NCI-H1105 treated with DMSO at 0.1 percent for 48 hours (cell line): ENCODE data around the gene ABT1.
"Not testable (repeated sequence)": the region's sequence is repeated elsewhere in the genome, so short reads cannot be mapped to it uniquely, and the experiment has no call there.

ENCODE experiments used
- DNase-seq: peaks from one replicate; lab custom pipeline; 2025; lab: John Stamatoyannopoulos, UW

Gene ABT1

GRCh38 chr6:26596579-26597388, at the start of gene ABT1:
TSS of gene ABT1 (plus strand) at chr6:26596953. CDS start at chr6:26596983, 30 bp downstream.
- peak; percentile 98 for DNase-seq

DNA sequence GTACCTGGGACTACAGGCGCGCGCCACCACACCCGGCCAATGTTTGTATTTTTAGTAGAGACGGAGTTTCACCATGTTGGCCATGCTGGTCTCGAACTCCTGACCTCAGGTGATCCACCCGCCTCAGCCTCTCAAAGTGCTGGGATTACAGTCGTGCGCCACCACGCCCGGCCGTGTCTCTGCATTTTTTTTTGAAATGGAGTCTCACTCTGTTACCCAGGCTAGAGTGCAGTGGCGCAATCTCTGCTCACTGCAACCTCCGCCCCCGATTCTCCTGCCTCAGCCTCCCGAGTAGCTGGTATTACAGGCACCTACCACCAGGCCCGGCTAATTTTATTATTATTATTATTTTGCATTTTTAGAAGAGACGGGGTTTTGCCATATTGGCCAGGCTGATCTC, 49.4 kb upstream of the ABT1 start:
- not testable (repeated sequence) for DNase-seq

DNA sequence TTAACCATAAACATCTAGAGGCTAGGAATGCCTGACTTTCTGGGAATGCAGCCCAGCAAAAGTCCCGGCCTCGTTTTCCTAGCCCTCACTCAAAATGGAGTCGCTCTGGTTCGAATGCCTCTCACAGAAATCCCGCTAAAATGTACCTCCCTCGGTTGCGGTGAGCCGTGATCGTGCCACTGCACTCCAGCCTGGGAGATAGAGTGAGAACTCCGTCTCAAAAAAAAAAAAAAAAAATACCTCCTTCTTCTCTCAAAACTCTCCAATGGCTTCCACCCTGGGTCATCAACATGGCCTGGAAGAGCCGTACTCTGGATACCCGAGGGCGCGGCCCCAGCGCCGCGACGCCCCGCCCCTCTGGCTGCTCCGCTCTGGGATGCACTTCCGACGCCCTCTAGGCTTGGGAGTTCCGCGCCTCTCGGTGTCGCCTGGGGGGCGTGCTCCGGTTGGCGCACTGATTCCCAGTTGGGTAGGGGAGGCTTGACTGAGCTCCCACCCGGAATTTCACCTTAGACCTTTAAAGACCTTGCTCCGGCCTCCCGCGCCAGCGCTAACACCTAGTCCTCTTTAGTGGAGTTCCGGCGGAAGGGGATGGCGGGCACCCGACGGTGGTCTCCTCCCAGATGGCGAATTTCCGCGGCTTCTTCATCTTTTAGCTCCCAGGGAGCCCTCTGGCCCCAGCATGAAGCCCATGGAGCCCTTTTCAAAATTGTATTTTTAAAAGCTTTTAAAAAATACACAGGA, 46.3 kb upstream of the ABT1 start:
- no peak for DNase-seq

GRCh38 chr6:26552205-26552604, 44.5 kb upstream of the ABT1 start:
- DNase-seq, result no peak

DNA sequence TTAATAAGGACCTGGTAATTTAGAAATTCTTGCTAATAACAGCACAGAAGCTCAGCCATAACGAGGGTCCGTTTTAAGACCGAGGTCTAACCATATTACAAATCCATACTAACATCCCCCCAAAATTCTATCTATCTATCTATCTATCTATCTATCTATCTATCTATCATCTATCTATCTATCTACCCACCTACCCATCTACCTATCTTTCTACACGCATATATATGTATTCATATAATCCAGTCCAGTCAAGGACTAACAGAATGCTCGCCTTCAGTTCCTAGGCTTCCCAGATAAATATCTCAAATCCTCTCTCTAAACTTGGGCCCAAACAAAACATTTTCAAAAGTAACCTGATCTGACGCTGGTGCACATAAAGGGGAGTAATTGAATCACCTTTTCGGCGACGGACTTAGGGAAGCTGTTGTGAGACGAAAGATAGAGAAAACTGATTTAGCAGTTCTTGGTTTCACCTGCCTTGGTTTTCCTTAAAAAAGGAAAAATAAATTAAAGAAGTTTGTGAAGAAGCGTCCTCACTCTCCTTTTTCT, 44.0 kb upstream of the ABT1 start:
- DNase-seq, result peak; percentile 63

DNA sequence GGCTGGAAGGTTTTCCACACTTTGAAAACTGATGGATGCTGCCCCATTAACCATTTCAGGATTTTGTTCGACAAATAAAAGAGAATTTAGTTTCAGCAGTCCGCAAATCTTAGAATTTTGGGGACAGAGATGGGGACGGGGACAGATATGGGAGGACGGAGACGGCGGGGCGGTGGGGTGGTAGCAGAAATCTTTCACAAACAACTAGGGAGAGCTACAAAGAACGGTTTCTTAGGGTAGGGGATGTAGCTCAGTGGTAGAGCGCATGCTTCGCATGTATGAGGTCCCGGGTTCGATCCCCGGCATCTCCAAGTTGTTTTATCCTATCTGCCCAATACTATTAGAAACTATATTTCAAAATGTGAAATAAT, 43.5 kb upstream of the ABT1 start:
- DNase-seq, result peak; percentile 88

DNA sequence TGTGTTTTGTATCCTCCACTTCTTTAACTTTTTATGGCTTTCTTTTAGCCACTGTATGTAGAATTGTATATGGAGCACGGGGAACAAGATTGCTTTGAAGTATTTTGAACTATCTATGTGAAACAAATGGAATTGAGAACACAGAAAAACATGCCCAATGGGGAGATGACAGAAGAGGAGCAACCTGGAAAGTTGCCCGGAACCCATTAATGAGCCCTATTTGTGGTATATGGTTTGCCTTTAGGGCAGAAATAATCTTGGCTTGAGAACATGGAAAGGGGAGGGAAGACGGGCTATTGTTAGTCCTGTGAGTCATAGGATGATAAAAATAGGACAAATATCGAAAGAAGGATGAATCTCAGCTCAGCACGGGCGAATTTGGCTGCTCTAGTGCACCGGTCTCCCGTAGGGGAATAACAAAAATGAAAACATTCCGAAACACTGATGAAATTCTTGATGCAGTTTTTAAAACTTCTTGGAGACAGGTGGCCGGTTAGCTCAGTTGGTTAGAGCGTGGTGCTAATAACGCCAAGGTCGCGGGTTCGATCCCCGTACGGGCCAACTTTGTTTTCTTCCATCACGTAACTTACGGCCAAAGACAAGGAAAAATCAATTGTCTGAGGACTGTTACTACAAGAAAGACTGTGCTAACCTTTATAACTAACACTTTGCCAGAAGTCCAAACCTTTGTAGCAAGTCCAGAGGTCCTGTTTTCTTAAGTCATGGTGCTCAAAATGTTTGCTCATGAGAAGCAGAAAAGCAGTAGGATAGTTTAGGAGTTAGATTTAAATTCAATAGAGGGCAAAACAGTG, 42.9 kb upstream of the ABT1 start:
- peak; percentile 87 for DNase-seq

GRCh38 chr6:26554447-26554696, 42.4 kb upstream of the ABT1 start:
- DNase-seq, result no peak

- no peak for DNase-seq
These were observed 41.9 kb upstream of the ABT1 start for GRCh38 chr6:26554697-26555504.

GRCh38 chr6:26555505-26556262, 41.1 kb upstream of the ABT1 start:
- no peak for DNase-seq

- no peak for DNase-seq
These were observed 40.3 kb upstream of the ABT1 start for GRCh38 chr6:26556263-26557070.

GRCh38 chr6:26561533-26562466, 35.0 kb upstream of the ABT1 start:
- peak; percentile 56 for DNase-seq

DNA sequence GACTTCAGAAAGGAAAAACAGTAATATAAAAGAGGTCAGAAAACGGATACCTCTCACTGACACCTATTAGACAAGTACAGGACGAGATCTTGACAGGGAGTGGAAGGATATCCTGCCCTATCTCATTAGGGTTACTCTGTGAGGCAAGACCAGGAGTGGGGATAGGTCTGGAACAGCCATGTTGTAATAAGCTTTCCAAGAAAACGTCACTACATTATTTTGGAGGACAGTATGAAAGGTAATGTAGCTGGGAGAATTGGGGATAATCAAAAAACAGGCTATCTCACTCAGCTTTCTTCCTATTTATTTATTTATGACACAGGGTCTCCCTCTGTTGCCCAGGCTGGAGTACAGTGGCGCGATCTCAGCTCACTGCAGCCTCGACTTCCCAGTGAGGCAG, 33.3 kb upstream of the ABT1 start:
- DNase-seq, result no peak

GRCh38 chr6:26568601-26569432, 27.9 kb upstream of the ABT1 start:
- peak; percentile 94 for DNase-seq

- no peak for DNase-seq
These were observed 27.4 kb upstream of the ABT1 start for GRCh38 chr6:26569433-26569764.

DNA sequence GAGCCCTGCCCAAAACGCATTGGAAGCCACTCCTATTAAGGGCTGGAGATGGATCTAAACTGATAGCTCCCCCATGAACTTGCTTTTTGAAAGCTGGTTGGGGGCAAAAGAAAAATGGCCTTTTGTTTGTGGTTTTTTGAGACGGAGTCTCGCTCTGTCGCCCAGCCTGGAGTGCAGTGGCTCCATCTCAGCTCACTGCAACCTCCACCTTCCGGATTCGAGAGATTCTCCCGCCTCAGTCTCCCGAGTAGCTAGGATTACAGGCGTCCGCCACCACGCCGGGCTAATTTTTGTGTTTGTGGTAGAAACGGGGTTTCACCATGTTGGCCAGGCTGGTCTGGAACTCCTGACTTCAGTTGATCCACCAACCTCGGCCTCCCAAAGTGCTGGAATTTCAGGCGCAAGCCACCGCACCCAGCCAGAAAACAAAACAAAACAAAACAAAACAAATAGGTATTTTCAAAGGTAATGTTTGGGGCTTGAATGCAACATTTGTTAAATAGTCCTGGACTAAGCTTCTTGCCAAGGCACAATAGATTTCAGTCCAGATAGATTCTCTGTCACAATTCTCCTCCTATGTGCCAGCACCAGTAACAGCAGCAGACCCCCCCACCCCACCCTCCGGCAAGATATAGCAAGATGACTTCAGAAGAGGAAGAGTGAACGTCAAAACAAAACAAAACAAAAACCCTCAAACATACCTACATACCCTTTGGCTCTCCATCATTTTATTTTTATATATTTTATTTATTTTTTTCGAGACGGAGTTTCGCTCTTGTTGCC, 26.5 kb upstream of the ABT1 start:
- DNase-seq, result no peak

GRCh38 chr6:26571592-26572296, 25.0 kb upstream of the ABT1 start:
- peak; percentile 70 for DNase-seq
